Smooth muscle cell (in vitro differentiated cells): ENCODE data around the gene FAM3D. TPM values are rescaled to one million over a fixed set of nuclear protein-coding genes. Genes with fewer than 3 reads are reported as not detected.

Experiments
- DNase-seq: peaks from one replicate; lab custom pipeline; 2025; ENCODE audit not compliant: unreplicated experiment; lab: John Stamatoyannopoulos, UW
- H2AFZ ChIP-seq: fragments of 200-600 bp; sonication (generic); 2 replicates; pipeline ENCODE4 v1.6.0; 2016; ENCODE audit warnings: antibody characterized with exemption, low read depth, mild to moderate bottlenecking
- H3F3A ChIP-seq: fragments of 200-600 bp; sonication (generic); 2 replicates; pipeline ENCODE4 v1.6.0; 2017; ENCODE audit warnings: antibody characterized with exemption, low read depth
- H3K27ac ChIP-seq: fragments of 200-600 bp; sonication (generic); 2 replicates; pipeline ENCODE4 v1.5.1; 2016; ENCODE audit warnings: low read depth, mild to moderate bottlenecking
- H3K27me3 ChIP-seq: fragments of 200-600 bp; sonication (generic); 2 replicates; pipeline ENCODE4 v1.6.1; 2016; ENCODE audit warnings: low read depth, mild to moderate bottlenecking
- H3K36me3 ChIP-seq: fragments of 200-600 bp; sonication (generic); 2 replicates; pipeline ENCODE4 v1.5.1; 2016; ENCODE audit warnings: low read depth
- H3K4me1 ChIP-seq: fragments of 200-600 bp; sonication (generic); 2 replicates; pipeline ENCODE4 v1.5.1; 2016; ENCODE audit warnings: low read depth
- H3K4me2 ChIP-seq: fragments of 200-600 bp; sonication (generic); 2 replicates; pipeline ENCODE4 v1.6.0; 2016; ENCODE audit warnings: mild to moderate bottlenecking
- H3K4me3 ChIP-seq: fragments of 200-600 bp; sonication (generic); 2 replicates; pipeline ENCODE4 v1.5.1; 2016; ENCODE audit warnings: mild to moderate bottlenecking
- H3K79me2 ChIP-seq: fragments of 200-600 bp; sonication (generic); 2 replicates; pipeline ENCODE4 v1.6.0; 2016; ENCODE audit warnings: low read depth, mild to moderate bottlenecking
- H3K9ac ChIP-seq: fragments of 200-600 bp; sonication (generic); 2 replicates; pipeline ENCODE4 v1.6.0; 2016; ENCODE audit warnings: low read depth
- H3K9me3 ChIP-seq: fragments of 200-600 bp; sonication (generic); replicated peaks from 2 replicates; pipeline ENCODE4 v1.5.1; 2016; ENCODE audit warnings: low read depth
- H4K20me1 ChIP-seq: fragments of 200-600 bp; sonication (generic); 2 replicates; pipeline ENCODE4 v1.6.0; 2016; ENCODE audit warnings: low read depth
- WGBS: methylation state at CpG from one replicate; pipeline ENCODE4 v1.1.7; 2016; ENCODE audit warnings: low lambda C conversion rate; 5-methylcytosine and 5-hydroxymethylcytosine counted together
- polyA plus RNA-seq: library from polyadenylated mRNA; unstranded; fragments of >200 nt; fragmentation: Nextera tagmentation; extraction: Ambion mirVana; gene quantifications from 2 replicates; pipeline ENCODE4 v1.2.1, GENCODE V29; 2016
- total RNA-seq: library from RNA; depleted of rRNA; stranded (reverse); fragments of >200 nt; gene quantifications from 2 replicates; pipeline ENCODE4 v1.2.3, GENCODE V29; 2014
- TF ChIP-seq, protein P1 (sequence below): fragments of 200-600 bp; sonication (generic); IDR thresholded peaks from 2 replicates; pipeline ENCODE4 v1.5.1; 2017; ENCODE audit warnings: borderline replicate concordance, mild to moderate bottlenecking, antibody characterized with exemption; ENCODE audit not compliant: insufficient read depth, poor library complexity, severe bottlenecking

FAM3D gene
- total and polyA plus RNA-seq, 2 experiments from 2014 or later: 0.18 to 0.33 TPM

GRCh38 chr3:58658508-58658907, 8.1 kb downstream of the FAM3D start:
- TF ChIP-seq, protein P1, sequence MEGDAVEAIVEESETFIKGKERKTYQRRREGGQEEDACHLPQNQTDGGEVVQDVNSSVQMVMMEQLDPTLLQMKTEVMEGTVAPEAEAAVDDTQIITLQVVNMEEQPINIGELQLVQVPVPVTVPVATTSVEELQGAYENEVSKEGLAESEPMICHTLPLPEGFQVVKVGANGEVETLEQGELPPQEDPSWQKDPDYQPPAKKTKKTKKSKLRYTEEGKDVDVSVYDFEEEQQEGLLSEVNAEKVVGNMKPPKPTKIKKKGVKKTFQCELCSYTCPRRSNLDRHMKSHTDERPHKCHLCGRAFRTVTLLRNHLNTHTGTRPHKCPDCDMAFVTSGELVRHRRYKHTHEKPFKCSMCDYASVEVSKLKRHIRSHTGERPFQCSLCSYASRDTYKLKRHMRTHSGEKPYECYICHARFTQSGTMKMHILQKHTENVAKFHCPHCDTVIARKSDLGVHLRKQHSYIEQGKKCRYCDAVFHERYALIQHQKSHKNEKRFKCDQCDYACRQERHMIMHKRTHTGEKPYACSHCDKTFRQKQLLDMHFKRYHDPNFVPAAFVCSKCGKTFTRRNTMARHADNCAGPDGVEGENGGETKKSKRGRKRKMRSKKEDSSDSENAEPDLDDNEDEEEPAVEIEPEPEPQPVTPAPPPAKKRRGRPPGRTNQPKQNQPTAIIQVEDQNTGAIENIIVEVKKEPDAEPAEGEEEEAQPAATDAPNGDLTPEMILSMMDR: no peak
- Histone ChIP-seq H3K27ac (no peak overlapping the region), H3K9ac (no peak overlapping the region), H3F3A (no peaks in the 10 kb centered on the region), H3K4me3 (no peak overlapping the region), H4K20me1 (no peaks in the 10 kb centered on the region), H3K79me2 (no peaks in the 10 kb centered on the region), H3K4me1 (no peaks in the 10 kb centered on the region), H3K9me3 (no peaks in the 10 kb centered on the region), H2AFZ (no peak overlapping the region), H3K36me3 (no peaks in the 10 kb centered on the region), H3K27me3 (peaks cover 14% of the 10 kb centered on the region), H3K4me2 (no peak overlapping the region)
- DNase-seq: no peak
- WGBS: 97% methylated on average over 4 of the region's 4 CpGs

DNA sequence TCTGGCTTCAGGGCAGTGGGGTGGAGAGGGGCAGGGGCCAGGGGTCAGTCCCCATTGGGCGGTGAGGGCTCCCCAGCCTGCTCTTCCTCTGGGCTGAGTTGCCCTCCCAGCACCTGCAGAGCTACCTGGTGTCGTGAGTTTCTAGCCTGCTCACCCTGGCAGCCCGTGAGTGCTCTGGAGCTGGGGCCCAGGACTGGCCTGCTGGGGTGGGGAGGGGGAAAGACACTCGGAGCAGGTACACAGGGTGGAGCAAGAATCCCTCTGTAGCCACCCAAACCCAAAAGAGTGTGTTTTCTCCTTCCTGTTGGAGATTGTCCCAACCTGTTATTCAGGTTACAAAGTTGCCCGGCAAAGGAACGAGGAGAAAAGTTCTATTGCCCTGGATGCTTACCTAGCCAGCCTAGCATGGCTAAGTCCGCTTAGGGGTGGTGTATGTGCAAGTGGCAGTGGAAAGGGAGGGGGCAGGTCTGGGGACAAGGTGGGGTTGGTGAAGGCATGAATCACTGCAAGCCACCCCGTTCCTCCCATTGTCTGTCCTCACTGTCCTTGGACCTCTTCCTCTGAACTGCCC, 8.9 kb downstream of the FAM3D start:
- Histone ChIP-seq H3K4me2 (no peak overlapping the region), H3K79me2 (no peaks in the 10 kb centered on the region), H3K36me3 (no peaks in the 10 kb centered on the region), H3K4me1 (no peaks in the 10 kb centered on the region), H3K4me3 (no peak overlapping the region), H4K20me1 (no peaks in the 10 kb centered on the region), H3K27me3 (peaks cover 14% of the 10 kb centered on the region), H3F3A (no peaks in the 10 kb centered on the region), H2AFZ (no peak overlapping the region), H3K9me3 (no peaks in the 10 kb centered on the region), H3K9ac (no peak overlapping the region), H3K27ac (no peak overlapping the region)
- WGBS: 80% methylated on average over 7 of the region's 8 CpGs
- TF ChIP-seq, protein P1: no peak
- no peak for DNase-seq

- Histone ChIP-seq H3K9ac (no peak overlapping the region), H3K79me2 (no peaks in the 10 kb centered on the region), H3K4me3 (no peak overlapping the region), H3K27me3 (peaks cover 14% of the 10 kb centered on the region), H3K27ac (no peak overlapping the region), H2AFZ (no peak overlapping the region), H4K20me1 (no peaks in the 10 kb centered on the region), H3K4me2 (no peak overlapping the region), H3F3A (no peaks in the 10 kb centered on the region), H3K4me1 (no peaks in the 10 kb centered on the region), H3K9me3 (no peaks in the 10 kb centered on the region), H3K36me3 (no peaks in the 10 kb centered on the region)
- WGBS: 77% methylated on average over 9 of the region's 9 CpGs
- no peak for DNase-seq
- TF ChIP-seq, protein P1: no peak
Measured at GRCh38 chr3:58657036-58657520, 9.5 kb downstream of the FAM3D start.

DNA sequence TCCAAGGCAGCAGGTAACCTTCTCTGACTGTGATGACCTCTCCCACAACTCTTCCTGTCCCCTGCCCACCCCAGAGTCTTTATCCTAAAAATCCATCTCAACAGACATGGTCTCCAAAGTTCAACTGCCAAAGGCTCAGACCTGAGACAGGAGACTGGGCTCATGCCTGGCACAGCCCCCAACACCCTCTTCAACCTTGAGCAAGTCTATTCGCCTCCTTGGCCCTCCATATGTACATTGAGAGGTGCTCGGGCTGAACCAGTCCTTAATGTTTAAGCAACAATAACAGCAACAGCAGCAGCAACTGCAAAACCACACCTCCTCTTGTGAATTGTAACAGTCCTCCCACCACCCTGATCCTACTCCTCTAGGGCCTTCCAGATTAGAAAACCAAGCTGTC, 9.9 kb downstream of the FAM3D start:
- H2AFZ ChIP-seq: no peak overlapping the region
- no peak overlapping the region for H3K4me3 ChIP-seq
- TF ChIP-seq, protein P1: no peak
- no peaks in the 10 kb centered on the region for H3K9me3 ChIP-seq
- no peaks in the 10 kb centered on the region for H3K36me3 ChIP-seq
- no peak overlapping the region for H3K9ac ChIP-seq
- no peaks in the 10 kb centered on the region for H4K20me1 ChIP-seq
- no peaks in the 10 kb centered on the region for H3K79me2 ChIP-seq
- H3K4me1 ChIP-seq: no peaks in the 10 kb centered on the region
- 83% methylated on average over 2 of the region's 2 CpGs for WGBS
- no peak for DNase-seq
- H3K4me2 ChIP-seq: no peak overlapping the region
- H3K27ac ChIP-seq: no peak overlapping the region
- no peaks in the 10 kb centered on the region for H3F3A ChIP-seq
- peaks cover 14% of the 10 kb centered on the region for H3K27me3 ChIP-seq
